NCI-H146 (cell line): ENCODE results near the gene ATP13A3.
A peak's percentile ranks its signal among the peaks of the same experiment; 100 is the strongest.

Source experiments
- DNase-seq: peaks from one replicate; lab custom pipeline; 2025; lab: John Stamatoyannopoulos, UW

The ATP13A3 gene

DNA sequence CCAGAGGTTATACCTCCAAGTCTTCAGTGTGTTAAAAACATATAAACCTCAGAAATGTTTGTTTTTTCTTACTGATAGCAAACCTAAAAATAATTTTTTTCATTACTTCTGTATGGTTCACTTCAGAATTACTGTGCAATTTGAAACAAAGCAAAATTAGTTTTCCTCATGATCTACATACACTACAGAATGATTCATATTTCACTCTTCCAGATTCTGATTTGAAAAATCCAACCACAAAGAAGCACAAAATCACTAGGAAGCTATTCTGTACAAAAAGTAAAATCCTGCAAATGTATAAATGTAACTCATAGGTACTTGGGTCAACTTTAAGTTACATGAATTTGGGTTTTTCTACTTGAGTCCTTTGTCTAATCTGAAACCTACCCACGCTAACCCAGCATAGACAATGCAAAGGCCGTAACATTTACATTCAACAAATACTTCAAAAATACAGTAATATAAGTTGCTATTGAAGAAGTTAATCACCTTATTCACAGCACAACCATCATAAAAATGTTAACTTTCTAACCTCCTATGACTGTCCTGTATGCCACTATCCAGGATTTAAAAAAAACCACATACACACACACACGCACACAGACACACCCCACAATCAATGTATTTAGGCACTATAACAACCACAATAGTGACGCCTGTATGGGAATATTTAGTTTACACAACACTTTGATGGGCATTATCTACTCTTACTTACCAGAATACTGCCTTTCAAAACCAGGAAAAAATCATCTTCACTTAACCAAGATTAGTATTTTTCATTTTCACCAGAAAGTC, 11.5 kb downstream of the ATP13A3 start:
- DNase-seq: no peak

GRCh38 chr3:194474675-194475074, 12.1 kb downstream of the ATP13A3 start:
- no peak for DNase-seq

GRCh38 chr3:194472290-194472920, 14.4 kb downstream of the ATP13A3 start:
- DNase-seq: peak; percentile 78

DNA sequence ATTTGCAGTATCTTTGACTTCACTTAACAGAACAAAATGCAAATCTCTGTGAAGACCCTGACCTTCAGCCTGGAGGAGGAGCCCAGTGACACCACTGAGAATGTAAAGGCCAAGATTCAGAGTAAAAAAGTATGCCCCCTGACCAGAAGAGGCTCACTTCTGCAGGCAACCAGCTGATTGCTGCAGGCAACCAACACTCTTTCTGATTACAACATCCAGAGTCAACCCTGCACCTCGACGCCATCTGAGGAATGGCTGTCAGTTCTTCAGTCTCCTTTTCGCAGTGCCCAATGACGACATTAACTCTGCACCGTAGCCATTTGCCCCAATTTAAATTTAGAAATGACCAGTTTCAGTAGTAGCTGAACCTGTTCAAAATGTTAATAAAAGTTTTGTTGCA, 14.9 kb downstream of the ATP13A3 start:
- DNase-seq: no peak

- no peak for DNase-seq
Observed at GRCh38 chr3:194470615-194471014, 16.2 kb downstream of the ATP13A3 start.

- peak; percentile 57 for DNase-seq
Observed at GRCh38 chr3:194469977-194470376, 16.8 kb downstream of the ATP13A3 start.

GRCh38 chr3:194468086-194468485, 18.7 kb downstream of the ATP13A3 start:
- DNase-seq: no peak

DNA sequence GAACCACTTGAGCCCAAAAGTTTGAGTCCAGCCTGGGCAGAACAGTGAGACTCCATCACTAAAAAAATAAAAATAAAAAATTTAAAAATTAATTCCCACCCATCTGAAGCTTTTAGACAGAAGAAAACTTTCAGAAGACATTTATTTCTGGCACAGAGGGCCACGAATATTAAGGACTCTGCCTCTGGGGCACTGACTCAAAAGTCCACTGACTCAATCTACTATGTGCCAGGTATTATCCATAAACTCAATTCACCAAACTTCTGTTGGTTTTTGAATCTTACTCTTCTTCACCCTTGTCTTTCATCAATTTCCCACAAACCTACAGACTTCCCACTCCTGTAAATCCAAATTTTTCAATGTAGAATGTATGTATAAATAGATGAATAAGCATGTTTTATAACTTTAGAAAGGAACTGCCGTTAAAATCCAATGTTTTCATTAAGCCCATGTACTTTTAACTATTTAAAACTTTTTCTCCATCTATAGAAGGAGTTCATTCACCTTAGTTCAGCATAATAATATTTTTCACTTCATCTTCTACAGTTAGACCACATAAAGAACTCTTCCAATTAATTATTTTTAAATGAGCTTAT, 19.9 kb downstream of the ATP13A3 start:
- DNase-seq: no peak

- DNase-seq: no peak
Observed at GRCh38 chr3:194465920-194466570, 20.8 kb downstream of the ATP13A3 start.

DNA sequence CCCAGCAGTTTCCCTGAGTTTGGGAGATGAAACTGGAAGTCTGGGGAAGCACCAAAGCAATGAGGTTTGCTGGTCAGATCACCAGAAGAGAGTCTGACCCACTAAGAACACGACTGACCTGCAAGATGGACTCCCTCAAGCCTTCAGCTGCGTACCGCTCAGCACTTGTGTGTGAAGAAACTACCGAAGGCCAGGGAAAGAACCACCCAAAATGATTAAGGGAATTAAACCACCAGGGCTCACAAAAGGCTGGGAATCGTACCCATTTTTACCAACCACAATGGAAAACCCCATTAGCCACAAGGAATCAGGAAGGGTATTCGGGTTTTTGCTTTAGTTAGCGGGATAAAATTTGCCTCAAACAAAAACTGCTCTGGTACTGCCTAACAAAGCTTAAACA, 21.6 kb downstream of the ATP13A3 start:
- DNase-seq: no peak

DNA sequence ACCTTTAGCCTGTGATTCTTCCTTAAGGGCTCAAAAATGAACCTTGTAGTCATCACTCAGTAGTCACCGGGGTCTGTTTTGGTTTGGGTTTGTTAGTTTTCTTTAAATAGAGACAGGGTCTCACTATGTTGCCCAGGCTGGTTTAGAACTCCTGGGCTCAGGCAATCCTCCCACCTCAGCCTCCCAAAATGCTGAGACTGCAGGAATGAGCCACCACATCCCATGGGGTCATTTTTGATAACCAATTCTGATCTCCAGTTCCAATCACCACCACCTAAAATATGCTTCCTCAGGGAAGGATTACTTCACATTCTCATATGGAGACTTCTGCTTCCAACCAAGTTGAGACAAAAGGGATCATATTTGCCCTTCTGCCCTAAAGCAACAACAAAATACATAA, 22.1 kb downstream of the ATP13A3 start:
- no peak for DNase-seq

GRCh38 chr3:194462936-194463335, 23.9 kb downstream of the ATP13A3 start:
- no peak for DNase-seq

DNA sequence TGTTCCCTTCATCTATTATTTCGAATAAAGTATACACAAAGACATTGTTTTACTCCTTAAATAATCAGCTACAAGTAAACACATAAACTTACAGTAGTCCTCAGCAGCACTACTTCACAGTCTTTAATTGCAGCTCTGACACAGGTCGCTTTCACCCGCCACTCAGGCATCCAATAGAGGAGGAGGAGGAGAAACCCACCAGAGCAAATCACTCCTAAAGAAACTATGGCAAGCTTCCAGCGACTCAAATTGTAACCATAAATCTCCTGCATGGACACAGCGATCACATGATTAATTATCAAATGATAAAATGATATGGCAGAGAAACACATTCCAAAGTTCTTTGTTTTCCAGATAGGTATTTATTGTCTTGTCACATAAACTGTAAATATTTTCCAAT, 26.2 kb downstream of the ATP13A3 start:
- no peak for DNase-seq

GRCh38 chr3:194458131-194458530, 28.7 kb downstream of the ATP13A3 start:
- DNase-seq: no peak

DNA sequence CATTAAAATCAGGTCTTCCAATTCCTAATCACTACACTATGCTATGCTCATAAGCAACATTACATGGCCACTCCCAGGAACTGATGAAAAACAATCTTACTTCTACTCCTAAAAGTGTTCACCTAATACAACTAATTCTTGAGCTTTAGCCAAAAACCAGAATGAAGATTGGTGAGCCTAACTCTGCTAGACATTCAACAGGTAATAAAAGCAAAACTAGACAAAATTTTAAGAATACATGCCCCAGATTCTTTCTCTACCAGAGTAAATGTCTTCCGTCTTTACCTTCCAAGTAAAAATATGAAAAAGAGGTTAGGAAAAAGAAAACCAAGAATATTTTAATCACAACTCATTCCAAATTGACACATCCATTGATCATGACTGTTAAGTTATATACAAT, 31.3 kb downstream of the ATP13A3 start:
- DNase-seq: no peak

- peak; percentile 83 for DNase-seq
Observed at GRCh38 chr3:194450341-194450740, 36.5 kb downstream of the ATP13A3 start.

GRCh38 chr3:194449913-194450312, 36.9 kb downstream of the ATP13A3 start:
- no peak for DNase-seq

GRCh38 chr3:194447657-194448056, 39.1 kb downstream of the ATP13A3 start:
- no peak for DNase-seq

DNA sequence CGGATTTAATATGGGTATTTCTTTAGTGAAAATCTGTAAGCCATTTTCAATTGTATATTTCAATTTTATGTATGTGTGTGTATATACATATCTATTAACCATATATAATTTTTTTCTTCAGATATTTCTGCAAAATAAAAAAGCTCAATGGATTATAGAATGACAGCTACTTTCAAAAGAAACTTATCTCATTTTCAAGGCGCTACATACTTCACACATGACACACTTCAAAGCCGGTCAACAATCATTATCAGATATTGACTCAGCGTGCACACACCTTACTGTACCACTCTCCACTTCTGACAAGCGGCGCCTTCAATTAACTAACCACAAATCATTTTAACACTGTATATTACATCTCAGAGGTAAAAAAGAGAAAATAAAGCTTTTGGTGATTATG, 39.6 kb downstream of the ATP13A3 start:
- DNase-seq: peak; percentile 78

GRCh38 chr3:194446754-194447153, 40.0 kb downstream of the ATP13A3 start:
- DNase-seq: peak; percentile 76

DNA sequence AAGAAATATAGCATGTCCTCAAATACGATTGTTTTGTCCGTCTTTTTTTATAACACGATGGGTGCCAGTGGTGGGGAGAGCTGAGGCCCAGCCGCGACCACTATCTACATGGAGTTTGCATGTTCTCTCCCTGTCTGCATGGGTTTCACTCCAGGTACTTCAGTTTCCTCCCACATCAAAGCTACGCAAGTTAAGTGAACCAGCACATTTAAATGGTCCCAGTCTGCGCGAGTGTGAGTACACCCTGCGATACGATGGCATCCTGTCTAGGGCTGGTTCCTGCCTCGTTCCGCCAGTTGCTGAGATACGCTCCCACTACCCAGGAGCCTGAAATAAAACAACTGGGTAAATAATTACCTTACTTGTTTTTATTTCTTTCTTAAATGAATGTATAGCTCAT, 40.6 kb downstream of the ATP13A3 start:
- peak; percentile 32 for DNase-seq

DNA sequence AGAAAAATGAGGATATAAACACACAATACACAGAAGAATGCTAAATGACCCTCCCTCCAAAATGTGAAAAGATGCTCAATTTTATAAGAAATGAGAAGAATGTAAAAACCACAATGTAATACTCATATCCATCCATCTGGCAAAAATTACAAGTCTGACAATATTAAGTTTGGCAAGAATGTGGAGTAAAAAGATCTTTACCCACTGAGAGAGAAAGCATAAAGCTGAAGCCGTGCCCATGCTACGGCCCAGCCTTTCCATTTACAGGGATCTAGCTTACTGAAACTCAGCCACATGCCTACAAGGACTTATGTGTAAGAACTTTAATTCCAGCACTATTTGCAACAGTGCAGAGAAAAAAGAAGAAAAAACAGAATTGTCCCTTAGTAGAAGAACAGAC, 42.9 kb downstream of the ATP13A3 start:
- no peak for DNase-seq

DNA sequence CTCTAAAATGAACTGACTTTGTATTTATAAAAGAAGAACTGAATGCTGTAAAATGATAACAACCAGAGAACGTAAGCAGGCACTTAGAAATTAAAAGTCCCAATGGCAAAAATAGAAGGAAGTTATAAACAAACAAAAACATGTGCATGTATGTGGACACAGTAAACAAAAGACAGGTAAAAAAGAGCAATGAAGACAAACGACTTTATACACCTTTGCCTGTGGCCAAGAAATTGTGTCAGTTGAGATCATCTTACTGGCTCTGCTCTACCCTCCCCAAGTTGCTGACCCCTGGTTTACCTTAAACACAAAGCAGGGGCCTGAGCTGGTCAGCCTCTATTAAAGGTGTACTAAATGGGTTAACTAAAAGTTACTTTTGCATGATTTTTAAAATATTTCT, 46.0 kb downstream of the ATP13A3 start:
- DNase-seq: no peak
